Neural cell (in vitro differentiated cells): ENCODE data around the gene ZNF830. TPM values are rescaled to one million over a fixed set of nuclear protein-coding genes. Genes with fewer than 3 reads are reported as not detected.

Source experiments
- H2AFZ ChIP-seq: fragments of 200-600, 300-800 bp; sonication (generic), shearing (Covaris generic); 2 replicates; pipeline ENCODE4 v1.6.0; 2014; ENCODE audit warnings: low read depth, mild to moderate bottlenecking, antibody characterized with exemption, low read length, moderate library complexity
- H3F3A ChIP-seq: fragments of 200-600 bp; shearing (Covaris generic); 2 replicates; pipeline ENCODE4 v1.6.1; 2016; ENCODE audit warnings: mild to moderate bottlenecking, moderate library complexity, mixed read lengths, antibody characterized with exemption, low read length; ENCODE audit not compliant: insufficient read depth, poor library complexity, severe bottlenecking
- H3K27ac ChIP-seq: fragments of 200-600, 300-800 bp; sonication (generic), shearing (Covaris generic); 2 replicates; pipeline ENCODE4 v1.5.1; 2014; ENCODE audit warnings: mild to moderate bottlenecking, low read length, moderate library complexity
- H3K27me3 ChIP-seq: fragments of 300-800, 200-600 bp; sonication (generic), shearing (Covaris generic); 2 replicates; pipeline ENCODE4 v1.6.0; 2014; ENCODE audit warnings: mild to moderate bottlenecking, low read depth, low read length, moderate library complexity; ENCODE audit not compliant: insufficient read depth
- H3K36me3 ChIP-seq: fragments of 300-800, 200-600 bp; sonication (generic), shearing (Covaris generic); 2 replicates; pipeline ENCODE4 v1.5.1; 2014; ENCODE audit warnings: mild to moderate bottlenecking, antibody characterized with exemption, low read length, moderate library complexity; ENCODE audit not compliant: insufficient read depth
- H3K4me2 ChIP-seq: fragments of 300-800, 200-600 bp; sonication (generic), shearing (Covaris generic); 2 replicates; pipeline ENCODE4 v1.6.0; 2014; ENCODE audit warnings: mild to moderate bottlenecking, low read length
- H3K4me3 ChIP-seq: fragments of 300-800, 200-600 bp; sonication (generic), shearing (Covaris generic); 2 replicates; pipeline ENCODE4 v1.5.1; 2014; ENCODE audit warnings: mild to moderate bottlenecking, low read length, moderate library complexity
- H3K79me2 ChIP-seq: fragments of 200-600 bp; shearing (Covaris generic); replicated peaks from 2 replicates; pipeline ENCODE4 v1.6.0; 2014; ENCODE audit warnings: mild to moderate bottlenecking, low read length, moderate library complexity; ENCODE audit not compliant: insufficient read depth
- H3K9ac ChIP-seq: fragments of 300-800, 200-600 bp; sonication (generic), shearing (Covaris generic); 2 replicates; pipeline ENCODE4 v1.6.1; 2016; ENCODE audit warnings: mild to moderate bottlenecking, low read length, mixed read lengths
- H3K9me2 ChIP-seq: fragments of 200-600 bp; shearing (Covaris generic); 2 replicates; pipeline ENCODE4 v1.6.1; 2016; ENCODE audit warnings: mild to moderate bottlenecking, low read length, mixed read lengths; ENCODE audit not compliant: insufficient read depth
- H3K9me3 ChIP-seq: fragments of 200-600, 300-800 bp; sonication (generic), shearing (Covaris generic); 2 replicates; pipeline ENCODE4 v1.6.1; 2016; ENCODE audit warnings: mild to moderate bottlenecking, mixed run types, low read length, moderate library complexity, mixed read lengths
- H4K20me1 ChIP-seq: fragments of 200-600 bp; shearing (Covaris generic); 2 replicates; pipeline ENCODE4 v1.6.1; 2016; ENCODE audit warnings: mild to moderate bottlenecking, mixed run types; ENCODE audit not compliant: insufficient read depth
- EP300 ChIP-seq: fragments of 450-650 bp; conservative IDR thresholded peaks from 2 replicates; pipeline ENCODE4 v1.6.1; 2014; ENCODE audit warnings: antibody characterized with exemption, mild to moderate bottlenecking, moderate library complexity; ENCODE audit not compliant: poor library complexity, severe bottlenecking
- EZH2 ChIP-seq: fragments of 200-600, 300-800 bp; shearing (Covaris generic), sonication (generic); IDR thresholded peaks from 2 replicates; pipeline ENCODE4 v1.6.1; 2014; ENCODE audit warnings: antibody characterized with exemption, low read length, borderline replicate concordance, mild to moderate bottlenecking; ENCODE audit not compliant: insufficient read depth, poor library complexity, severe bottlenecking
- MXI1 ChIP-seq: fragments of 450-650 bp; conservative IDR thresholded peaks from 2 replicates; pipeline ENCODE4 v1.6.1; 2014; ENCODE audit warnings: antibody characterized with exemption, mild to moderate bottlenecking; ENCODE audit not compliant: poor library complexity, severe bottlenecking
- POLR2AphosphoS5 ChIP-seq: IDR thresholded peaks from 2 replicates; pipeline ENCODE4 v1.6.1; 2012
- RAD21 ChIP-seq: fragments of 450-650 bp; conservative IDR thresholded peaks from 2 replicates; pipeline ENCODE4 v1.6.1; 2014; ENCODE audit warnings: antibody characterized with exemption, mild to moderate bottlenecking, moderate library complexity
- SMC3 ChIP-seq: fragments of 450-650 bp; conservative IDR thresholded peaks from 2 replicates; pipeline ENCODE4 v1.6.1; 2014; ENCODE audit warnings: antibody characterized with exemption, mild to moderate bottlenecking, moderate library complexity; ENCODE audit not compliant: poor library complexity
- TAF1 ChIP-seq: IDR thresholded peaks from 2 replicates; pipeline ENCODE4 v1.6.1; 2012; ENCODE audit warnings: low read depth
- polyA plus RNA-seq: library from polyadenylated mRNA; depleted of rRNA; stranded (reverse); fragments of >200 nt; gene quantifications from 2 replicates; pipeline ENCODE4 v1.2.3, GENCODE V29; 2014
- TF ChIP-seq, protein P1 (sequence below): IDR thresholded peaks from 2 replicates; pipeline ENCODE4 v1.6.1; 2012; ENCODE audit warnings: borderline replicate concordance
- TF ChIP-seq, protein P2 (sequence below): fragments of 450-650 bp; IDR thresholded peaks from 2 replicates; pipeline ENCODE4 v1.5.1; 2014; ENCODE audit warnings: antibody characterized with exemption, mild to moderate bottlenecking, moderate library complexity; ENCODE audit not compliant: poor library complexity, severe bottlenecking

The ZNF830 gene
- polyA plus RNA-seq, 1 donor from 2014 or later = 14.7 TPM

DNA sequence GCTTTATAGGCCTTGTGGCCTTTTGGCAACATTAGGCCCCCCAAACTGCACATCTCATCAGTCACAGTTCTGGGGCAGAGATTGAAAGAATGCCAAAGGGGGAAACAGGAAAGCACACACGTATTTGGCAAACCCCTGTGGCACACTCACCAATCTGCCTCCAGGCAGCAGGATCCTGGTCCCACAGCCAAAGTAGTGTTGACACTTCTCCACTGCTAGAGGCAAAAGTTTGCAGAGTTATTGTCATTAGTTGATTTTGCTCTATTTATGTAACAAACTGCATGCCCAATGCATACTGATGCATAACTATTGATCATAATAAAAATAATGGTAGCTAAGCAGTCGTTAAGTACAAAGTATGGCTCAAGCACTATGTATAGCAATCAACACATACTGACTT lies 45.2 kb upstream of the ZNF830 start:
- no peaks in the 10 kb centered on the region for H3K79me2 ChIP-seq
- H3K9me2 ChIP-seq = no peaks in the 10 kb centered on the region
- TF ChIP-seq EZH2 = no peak
- TF ChIP-seq, protein P1, sequence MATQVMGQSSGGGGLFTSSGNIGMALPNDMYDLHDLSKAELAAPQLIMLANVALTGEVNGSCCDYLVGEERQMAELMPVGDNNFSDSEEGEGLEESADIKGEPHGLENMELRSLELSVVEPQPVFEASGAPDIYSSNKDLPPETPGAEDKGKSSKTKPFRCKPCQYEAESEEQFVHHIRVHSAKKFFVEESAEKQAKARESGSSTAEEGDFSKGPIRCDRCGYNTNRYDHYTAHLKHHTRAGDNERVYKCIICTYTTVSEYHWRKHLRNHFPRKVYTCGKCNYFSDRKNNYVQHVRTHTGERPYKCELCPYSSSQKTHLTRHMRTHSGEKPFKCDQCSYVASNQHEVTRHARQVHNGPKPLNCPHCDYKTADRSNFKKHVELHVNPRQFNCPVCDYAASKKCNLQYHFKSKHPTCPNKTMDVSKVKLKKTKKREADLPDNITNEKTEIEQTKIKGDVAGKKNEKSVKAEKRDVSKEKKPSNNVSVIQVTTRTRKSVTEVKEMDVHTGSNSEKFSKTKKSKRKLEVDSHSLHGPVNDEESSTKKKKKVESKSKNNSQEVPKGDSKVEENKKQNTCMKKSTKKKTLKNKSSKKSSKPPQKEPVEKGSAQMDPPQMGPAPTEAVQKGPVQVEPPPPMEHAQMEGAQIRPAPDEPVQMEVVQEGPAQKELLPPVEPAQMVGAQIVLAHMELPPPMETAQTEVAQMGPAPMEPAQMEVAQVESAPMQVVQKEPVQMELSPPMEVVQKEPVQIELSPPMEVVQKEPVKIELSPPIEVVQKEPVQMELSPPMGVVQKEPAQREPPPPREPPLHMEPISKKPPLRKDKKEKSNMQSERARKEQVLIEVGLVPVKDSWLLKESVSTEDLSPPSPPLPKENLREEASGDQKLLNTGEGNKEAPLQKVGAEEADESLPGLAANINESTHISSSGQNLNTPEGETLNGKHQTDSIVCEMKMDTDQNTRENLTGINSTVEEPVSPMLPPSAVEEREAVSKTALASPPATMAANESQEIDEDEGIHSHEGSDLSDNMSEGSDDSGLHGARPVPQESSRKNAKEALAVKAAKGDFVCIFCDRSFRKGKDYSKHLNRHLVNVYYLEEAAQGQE = no peak
- no peak for TF ChIP-seq TAF1
- no peak for TF ChIP-seq RAD21
- no peak for TF ChIP-seq MXI1
- TF ChIP-seq POLR2AphosphoS5 = no peak
- TF ChIP-seq, protein P2, sequence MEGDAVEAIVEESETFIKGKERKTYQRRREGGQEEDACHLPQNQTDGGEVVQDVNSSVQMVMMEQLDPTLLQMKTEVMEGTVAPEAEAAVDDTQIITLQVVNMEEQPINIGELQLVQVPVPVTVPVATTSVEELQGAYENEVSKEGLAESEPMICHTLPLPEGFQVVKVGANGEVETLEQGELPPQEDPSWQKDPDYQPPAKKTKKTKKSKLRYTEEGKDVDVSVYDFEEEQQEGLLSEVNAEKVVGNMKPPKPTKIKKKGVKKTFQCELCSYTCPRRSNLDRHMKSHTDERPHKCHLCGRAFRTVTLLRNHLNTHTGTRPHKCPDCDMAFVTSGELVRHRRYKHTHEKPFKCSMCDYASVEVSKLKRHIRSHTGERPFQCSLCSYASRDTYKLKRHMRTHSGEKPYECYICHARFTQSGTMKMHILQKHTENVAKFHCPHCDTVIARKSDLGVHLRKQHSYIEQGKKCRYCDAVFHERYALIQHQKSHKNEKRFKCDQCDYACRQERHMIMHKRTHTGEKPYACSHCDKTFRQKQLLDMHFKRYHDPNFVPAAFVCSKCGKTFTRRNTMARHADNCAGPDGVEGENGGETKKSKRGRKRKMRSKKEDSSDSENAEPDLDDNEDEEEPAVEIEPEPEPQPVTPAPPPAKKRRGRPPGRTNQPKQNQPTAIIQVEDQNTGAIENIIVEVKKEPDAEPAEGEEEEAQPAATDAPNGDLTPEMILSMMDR = no peak
- TF ChIP-seq EP300 = no peak
- no peak for TF ChIP-seq SMC3

DNA sequence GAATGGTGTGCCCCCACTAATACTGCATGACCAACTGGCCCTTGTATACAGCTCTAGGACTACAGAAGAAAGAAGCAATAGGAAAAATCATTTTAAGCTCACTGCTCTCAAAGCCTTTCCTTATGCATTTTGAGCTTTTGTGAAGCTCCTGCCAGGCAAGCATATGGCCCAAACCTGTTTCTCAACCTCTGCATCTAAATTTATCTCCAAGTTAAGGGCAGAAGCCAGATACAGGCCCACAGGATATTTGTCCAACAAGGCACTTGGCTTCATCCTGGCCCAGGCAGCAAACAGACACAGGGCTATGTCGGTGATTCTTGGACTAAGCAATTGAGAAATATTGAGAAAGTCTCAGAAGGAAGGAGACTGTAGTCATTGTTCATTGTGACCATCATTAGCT lies 44.0 kb upstream of the ZNF830 start:
- TF ChIP-seq EP300 (no peak), MXI1 (no peak), SMC3 (no peak), TAF1 (no peak), RAD21 (no peak), POLR2AphosphoS5 (no peak), EZH2 (no peak)
- TF ChIP-seq, protein P2 = no peak
- TF ChIP-seq, protein P1 = no peak
- no peaks in the 10 kb centered on the region for H3K36me3 ChIP-seq

More for the DNA sequence above, 45.2 kb upstream of the ZNF830 start:
- Histone ChIP-seq H4K20me1 (no peaks in the 10 kb centered on the region), H3K27ac (no peak overlapping the region), H3K36me3 (no peaks in the 10 kb centered on the region), H3F3A (no peaks in the 10 kb centered on the region), H3K27me3 (no peaks in the 10 kb centered on the region), H3K4me3 (no peak overlapping the region), H2AFZ (no peak overlapping the region), H3K4me2 (no peak overlapping the region), H3K9ac (no peak overlapping the region), H3K9me3 (no peaks in the 10 kb centered on the region)

More for the DNA sequence above, 44.0 kb upstream of the ZNF830 start:
- H3K9ac ChIP-seq = no peak overlapping the region
- H2AFZ ChIP-seq = no peak overlapping the region
- H3K4me2 ChIP-seq = no peak overlapping the region
- H3F3A ChIP-seq = no peaks in the 10 kb centered on the region
- no peaks in the 10 kb centered on the region for H3K9me3 ChIP-seq
- no peak overlapping the region for H3K27ac ChIP-seq
- no peaks in the 10 kb centered on the region for H3K79me2 ChIP-seq
- H3K27me3 ChIP-seq = no peaks in the 10 kb centered on the region
- H4K20me1 ChIP-seq = no peaks in the 10 kb centered on the region
- H3K9me2 ChIP-seq = no peaks in the 10 kb centered on the region
- H3K4me3 ChIP-seq = no peak overlapping the region
